Transverse colon (tissue), 4 donors: ENCODE results near the gene TTC22.

Source experiments
- CTCF ChIP-seq, 5 experiments: fragments of 200-600 bp in 3 of 5; fragments of 450-650 bp in 2 of 5; sonication (generic) in 3 of 5; IDR thresholded peaks; 1 replicate in 2 of 5; 2 replicates in 3 of 5; pipeline ENCODE4 v1.5.1; 2016 to 2017; ENCODE audit warnings: antibody characterized with exemption in 5 of 5, inconsistent platforms in 3 of 5, mild to moderate bottlenecking in 2 of 5, moderate library complexity in 1 of 5
- POLR2AphosphoS5 ChIP-seq, 3 donors: sonication (generic); formaldehyde crosslinking; IDR thresholded peaks; one replicate each; pipeline ENCODE4 v1.6.1; 2016; ENCODE audit warnings: antibody characterized with exemption in 3 of 3

- TF ChIP-seq POLR2AphosphoS5 (IDR thresholded peaks at IDR 0.05) (no peak), CTCF (IDR thresholded peaks at IDR 0.05) (no peak)
Measured at GRCh38 chr1:54819733-54820132, 18.6 kb upstream of the TTC22 start.
